ENCODE results near the gene NKTR.

The NKTR gene

GRCh38 chr3:42691816-42692666, 91.6 kb downstream of the NKTR start:
- H3K4me3 ChIP-seq (replicated peaks; ENCODE audit: insufficient read depth, low read length), result no peak overlapping the region
- no peak overlapping the region for H3K27ac ChIP-seq (replicated peaks)
- no peaks in the 10 kb centered on the region for H3K27me3 ChIP-seq (ENCODE audit: insufficient read depth, poor library complexity, severe bottlenecking)
- TF ChIP-seq SPI1 (IDR thresholded peaks at IDR 0.05; ENCODE audit: borderline replicate concordance, low read depth) (no peak), REST (IDR thresholded peaks at IDR 0.05; ENCODE audit: insufficient replicate concordance, low read depth) (no peak), POLR2AphosphoS5 (IDR thresholded peaks at IDR 0.05; ENCODE audit: low read depth) (no peak), GABPA (IDR thresholded peaks at IDR 0.05; ENCODE audit: low read depth) (no peak), CTCF (IDR thresholded peaks at IDR 0.05; ENCODE audit: insufficient read depth, low read length) (no peak)
- no peak for DNase-seq (ENCODE audit: low read depth in 1 of 2, low spot score in 1 of 2)

GRCh38 chr3:42692667-42693529, 92.4 kb downstream of the NKTR start:
- Histone ChIP-seq H3K27me3 (ENCODE audit: insufficient read depth, poor library complexity, severe bottlenecking) (no peaks in the 10 kb centered on the region), H3K27ac (replicated peaks) (no peak overlapping the region), H3K4me3 (replicated peaks; ENCODE audit: insufficient read depth, low read length) (no peak overlapping the region)
- TF ChIP-seq POLR2AphosphoS5 (IDR thresholded peaks at IDR 0.05; ENCODE audit: low read depth) (no peak), CTCF (IDR thresholded peaks at IDR 0.05; ENCODE audit: insufficient read depth, low read length) (no peak), SPI1 (IDR thresholded peaks at IDR 0.05; ENCODE audit: borderline replicate concordance, low read depth) (no peak), GABPA (IDR thresholded peaks at IDR 0.05; ENCODE audit: low read depth) (no peak), REST (IDR thresholded peaks at IDR 0.05; ENCODE audit: insufficient replicate concordance, low read depth) (no peak)
- DNase-seq (ENCODE audit: low read depth in 1 of 2, low spot score in 1 of 2), result no peak

GRCh38 chr3:42693530-42693930, 93.0 kb downstream of the NKTR start:
- no peak overlapping the region for H3K4me3 ChIP-seq (replicated peaks; ENCODE audit: insufficient read depth, low read length)
- no peaks in the 10 kb centered on the region for H3K27me3 ChIP-seq (ENCODE audit: insufficient read depth, poor library complexity, severe bottlenecking)
- H3K27ac ChIP-seq (replicated peaks), result no peak overlapping the region
- DNase-seq (ENCODE audit: low read depth in 1 of 2, low spot score in 1 of 2), result no peak
- TF ChIP-seq SPI1 (IDR thresholded peaks at IDR 0.05; ENCODE audit: borderline replicate concordance, low read depth) (no peak), POLR2AphosphoS5 (IDR thresholded peaks at IDR 0.05; ENCODE audit: low read depth) (no peak), GABPA (IDR thresholded peaks at IDR 0.05; ENCODE audit: low read depth) (no peak), REST (IDR thresholded peaks at IDR 0.05; ENCODE audit: insufficient replicate concordance, low read depth) (no peak), CTCF (IDR thresholded peaks at IDR 0.05; ENCODE audit: insufficient read depth, low read length) (no peak)
